HepG2 (cell line): ENCODE data around the gene CMIP. TPM values are rescaled to one million over a fixed set of nuclear protein-coding genes. Genes with fewer than 3 reads are reported as not detected.

Experiments used
- ATAC-seq: fragments of 200-7000 bp; cut with Tn5 transposase; 3 replicates; pipeline ENCODE4 v1.9.1; 2020; ENCODE audit warnings: mild to moderate bottlenecking, moderate library complexity
- BruUV-seq: library from RNA; stranded (reverse); fragments of 400-500 nt; replicated peaks from 2 replicates; lab custom pipeline; 2021; lab: Mats Ljungman, UMichigan
- CTCF ChIA-PET: fragments of 300-600 bp; formaldehyde crosslinking; extraction: SDS; loops from one replicate; lab custom pipeline; 2021; ENCODE audit warnings: low total read pairs, inconsistent platforms, low intra/inter-chr PET ratio; lab: Yijun Ruan, JAX
- POLR2A ChIA-PET: fragments of 350-600 bp; sonication (Branson Sonifier 250); formaldehyde crosslinking; loops from one replicate; lab custom pipeline; 2020; ENCODE audit warnings: antibody characterized with exemption, inconsistent platforms; lab: Yijun Ruan, JAX
- DNase-seq: peaks from one replicate; pipeline ENCODE4 v3.0.0-alpha.2; 2015; ENCODE audit warnings: low spot score
- FAIRE-seq: peaks from 3 replicates; lab custom pipeline; 2011; peaks lifted over from hg19 to GRCh38; lab: Jason Lieb, UNC
- H2AFZ ChIP-seq: one replicate; pipeline ENCODE4 v1.6.1; 2011; ENCODE audit warnings: low read length, inconsistent platforms
- H3K27ac ChIP-seq: fragments of 300-600 bp; 3 replicates; pipeline ENCODE4 v1.8.0; 2011; ENCODE audit warnings: mixed run types, mild to moderate bottlenecking, mixed read lengths, low read length, inconsistent platforms; ENCODE audit not compliant: insufficient read depth; ENCODE audit errors: extremely low read length
- H3K27me3 ChIP-seq, 2 experiments: fragments of 200-600 bp in 1 of 2; 2 replicates in 1 of 2; 3 replicates in 1 of 2; pipeline versions ENCODE4 v1.6.0 to v1.8.0; 2011; ENCODE audit warnings: low read length in 2 of 2, mild to moderate bottlenecking in 2 of 2, moderate library complexity in 2 of 2, inconsistent platforms in 1 of 2; ENCODE audit not compliant: insufficient read depth in 2 of 2, control insufficient read depth in 1 of 2
- H3K36me3 ChIP-seq, 2 experiments: fragments of 200-600 bp in 1 of 2; replicated peaks in 1 of 2; 2 replicates in 1 of 2; 3 replicates in 1 of 2; pipeline versions ENCODE4 v1.5.1 to v1.8.0; 2011; ENCODE audit warnings: low read length in 2 of 2, inconsistent platforms in 1 of 2; ENCODE audit not compliant: insufficient read depth in 2 of 2, control insufficient read depth in 1 of 2
- H3K4me1 ChIP-seq: 2 replicates; pipeline ENCODE4 v1.5.1; 2012; ENCODE audit warnings: low read length, inconsistent platforms; ENCODE audit not compliant: insufficient read depth
- H3K4me2 ChIP-seq: 2 replicates; pipeline ENCODE4 v1.6.0; 2011; ENCODE audit warnings: low read depth, low read length, inconsistent platforms
- H3K4me3 ChIP-seq, 3 experiments: fragments of 200-600 bp in 1 of 3; sonication (generic), shearing (Covaris generic) in 1 of 3; replicated peaks in 1 of 3; 2 replicates each; pipeline ENCODE4 v1.5.1; 2011 to 2016; ENCODE audit warnings: low read length in 3 of 3, inconsistent platforms in 2 of 3, low read depth in 2 of 3, mild to moderate bottlenecking in 2 of 3, control low read depth in 1 of 3, mixed read lengths in 1 of 3; ENCODE audit not compliant: insufficient read depth in 1 of 3
- H3K79me2 ChIP-seq: one replicate; pipeline ENCODE4 v1.6.1; 2011; ENCODE audit warnings: low read length, inconsistent platforms; ENCODE audit not compliant: insufficient read depth
- H3K9ac ChIP-seq: 2 replicates; pipeline ENCODE4 v1.6.0; 2011; ENCODE audit warnings: mild to moderate bottlenecking, low read depth, low read length, inconsistent platforms; ENCODE audit not compliant: insufficient read depth
- H3K9me3 ChIP-seq: 2 replicates; pipeline ENCODE4 v1.5.1; 2012; ENCODE audit warnings: mild to moderate bottlenecking, low read length
- H4K20me1 ChIP-seq: 2 replicates; pipeline ENCODE4 v1.6.0; 2011; ENCODE audit warnings: inconsistent platforms, mild to moderate bottlenecking, low read length, moderate library complexity; ENCODE audit not compliant: insufficient read depth
- POLR2A ChIP-seq, 2 experiments: IDR thresholded peaks; 2 replicates each; pipeline ENCODE4 v1.6.1; 2011; ENCODE audit warnings: low read depth in 2 of 2, low read length in 2 of 2, mild to moderate bottlenecking in 1 of 2, moderate library complexity in 1 of 2; ENCODE audit not compliant: insufficient read depth in 1 of 2
- RBM22 ChIP-seq: fragments of 200-400 bp; formaldehyde crosslinking; optimal IDR thresholded peaks from 2 replicates; pipeline ENCODE3; 2017; ENCODE audit warnings: mild to moderate bottlenecking, low read length, moderate library complexity
- RNF2 ChIP-seq: fragments of 450-650 bp; conservative IDR thresholded peaks from 2 replicates; pipeline ENCODE4 v1.6.1; 2016; ENCODE audit warnings: low read depth
- SALL2 ChIP-seq: sonication (generic); formaldehyde crosslinking; IDR thresholded peaks from 2 replicates; pipeline ENCODE4 v1.8.1; 2023; ENCODE audit warnings: mild to moderate bottlenecking, missing genetic modification reagents, inconsistent platforms
- STAT6 ChIP-seq: sonication (generic); formaldehyde crosslinking; IDR thresholded peaks from 2 replicates; pipeline ENCODE4 v1.4.0; 2020; ENCODE audit warnings: missing genetic modification reagents, mild to moderate bottlenecking, borderline replicate concordance
- ZNF710 ChIP-seq: sonication (generic); formaldehyde crosslinking; IDR thresholded peaks from 2 replicates; pipeline ENCODE4 v1.5.0; 2020; ENCODE audit warnings: mild to moderate bottlenecking, missing genetic modification reagents, borderline replicate concordance
- WGBS: methylation state at CpG from one replicate; pipeline ENCODE4 v1.1.6; 2017; ENCODE audit warnings: low lambda C conversion rate; 5-methylcytosine and 5-hydroxymethylcytosine counted together
- in situ Hi-C: cut with HindIII; loops from 2 replicates; pipeline ENCODE4 v1.10.0; 2017; ENCODE audit warnings: low pct_unique_long_range_greater_than_20kb; ENCODE audit not compliant: extremely low pct_ligation_motif_present
- intact Hi-C: fragments of 100-400 bp; cut with micrococcal nuclease; formaldehyde crosslinking; loops from one replicate; pipeline ENCODE4 v1.10.0; 2022; ENCODE audit not compliant: unreplicated experiment
- polyA plus RNA-seq, 8 experiments: library from polyadenylated mRNA; depleted of rRNA in 3 of 8; stranded (reverse) in 7 of 8; unstranded in 1 of 8; fragments of >200 nt; fragmentation: Illumina TruSeq in 4 of 8; extraction: Trizol in 4 of 8; gene quantifications; 2 replicates each; pipeline versions ENCODE4 v1.2.1 to v1.2.3, GENCODE V29; 2011 to 2016; ENCODE audit warnings: low read depth in 4 of 8, missing spikeins in 1 of 8, mixed read lengths in 1 of 8; ENCODE audit not compliant: insufficient read depth in 1 of 8
- total RNA-seq, 5 experiments: library from RNA; depleted of rRNA; stranded (reverse); fragments of >200 nt; fragmentation: Illumina TruSeq; extraction: Trizol; gene quantifications; 2 replicates each; pipeline ENCODE4 v1.2.3, GENCODE V29; 2016; ENCODE audit warnings: low read depth in 1 of 5
- TF ChIP-seq, protein P1 (sequence below): sonication (generic); formaldehyde crosslinking; IDR thresholded peaks from 2 replicates; pipeline ENCODE4 v1.8.1; 2023; ENCODE audit warnings: missing genetic modification reagents, mild to moderate bottlenecking, borderline replicate concordance

The CMIP gene
- total and polyA plus RNA-seq, 2 of the 13 experiments (the other 11 are each of a cell fraction or from before 2014, with no cell fraction given) = 10.9 to 18.1 TPM

DNA sequence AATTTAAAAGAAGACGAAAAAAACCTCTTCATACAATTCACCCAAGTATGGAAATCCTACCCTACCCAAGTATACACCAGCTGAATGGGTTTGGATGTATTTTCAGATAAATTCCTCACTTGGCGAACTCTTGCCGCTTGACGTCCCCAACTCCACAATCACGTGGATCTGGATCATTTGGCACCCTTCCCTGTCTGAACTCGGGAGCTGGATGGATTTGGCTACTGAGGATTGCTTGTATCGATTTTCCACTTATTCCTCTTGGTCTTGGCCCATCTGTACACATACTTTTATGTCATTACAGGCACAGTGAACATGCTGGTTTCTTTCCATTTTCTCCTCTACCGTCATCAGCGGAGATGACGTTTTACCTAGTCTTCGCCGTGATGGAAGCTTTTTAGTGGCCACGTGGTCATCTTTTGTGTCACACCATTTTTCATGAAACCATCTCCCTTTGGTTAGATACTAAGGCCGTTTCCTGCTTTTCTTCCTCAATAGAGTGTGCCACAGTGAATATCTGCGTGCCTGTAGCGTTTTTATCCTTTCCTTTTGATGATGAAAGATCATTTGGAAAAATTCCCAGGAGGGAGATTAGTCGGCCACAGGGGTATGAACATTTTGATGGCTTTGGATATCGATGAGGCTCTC lies 47.1 kb downstream of the CMIP start:
- ATAC-seq (no peak), DNase-seq (no peak), FAIRE-seq (no peak)
- Histone ChIP-seq H3K27ac (no peak overlapping the region), H3K9me3 (no peaks in the 10 kb centered on the region), H2AFZ (no peak overlapping the region), H3K4me3 (no peak overlapping the region), H3K27me3 (no peaks in the 10 kb centered on the region), H3K36me3 (peaks cover 16 to 59% of the 10 kb centered on the region in 2 experiments), H3K4me1 (peaks cover 47% of the 10 kb centered on the region), H3K9ac (no peak overlapping the region), H4K20me1 (peaks cover 95% of the 10 kb centered on the region), H3K79me2 (peaks cover 100% of the 10 kb centered on the region), H3K4me2 (no peak overlapping the region)
- no peak for TF ChIP-seq SALL2
- 0 out of 4 replicates have a peak, but pooled peaks of 1 of the 2 experiments have one; percentile 22 for TF ChIP-seq POLR2A (IDR thresholded peaks at IDR 0.05; ENCODE audit: insufficient read depth in 1 of 2, low read depth in 2 of 2, low read length in 2 of 2)
- TF ChIP-seq STAT6 = no peak
- no peak for TF ChIP-seq ZNF710 (CRISPR knock-in tag)
- TF ChIP-seq RBM22 = no peak
- no peak for TF ChIP-seq RNF2
- TF ChIP-seq, protein P1, sequence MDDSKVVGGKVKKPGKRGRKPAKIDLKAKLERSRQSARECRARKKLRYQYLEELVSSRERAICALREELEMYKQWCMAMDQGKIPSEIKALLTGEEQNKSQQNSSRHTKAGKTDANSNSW (CRISPR knock-in tag) = no peak
- intact Hi-C loops (no loop called here), in situ Hi-C loops (no loop called here)
- BruUV-seq = no TSS peak
- 95% methylated on average over 18 of the region's 18 CpGs for WGBS
- ChIA-PET POLR2A (no interaction called here), CTCF (no interaction called here)
